Measurements from ENCODE around the gene ZNHIT2. TPM values are rescaled to one million over a fixed set of nuclear protein-coding genes. Genes with fewer than 3 reads are reported as not detected.

ZNHIT2 gene
- total RNA-seq, 1 donor, result 11.2 TPM

DNA sequence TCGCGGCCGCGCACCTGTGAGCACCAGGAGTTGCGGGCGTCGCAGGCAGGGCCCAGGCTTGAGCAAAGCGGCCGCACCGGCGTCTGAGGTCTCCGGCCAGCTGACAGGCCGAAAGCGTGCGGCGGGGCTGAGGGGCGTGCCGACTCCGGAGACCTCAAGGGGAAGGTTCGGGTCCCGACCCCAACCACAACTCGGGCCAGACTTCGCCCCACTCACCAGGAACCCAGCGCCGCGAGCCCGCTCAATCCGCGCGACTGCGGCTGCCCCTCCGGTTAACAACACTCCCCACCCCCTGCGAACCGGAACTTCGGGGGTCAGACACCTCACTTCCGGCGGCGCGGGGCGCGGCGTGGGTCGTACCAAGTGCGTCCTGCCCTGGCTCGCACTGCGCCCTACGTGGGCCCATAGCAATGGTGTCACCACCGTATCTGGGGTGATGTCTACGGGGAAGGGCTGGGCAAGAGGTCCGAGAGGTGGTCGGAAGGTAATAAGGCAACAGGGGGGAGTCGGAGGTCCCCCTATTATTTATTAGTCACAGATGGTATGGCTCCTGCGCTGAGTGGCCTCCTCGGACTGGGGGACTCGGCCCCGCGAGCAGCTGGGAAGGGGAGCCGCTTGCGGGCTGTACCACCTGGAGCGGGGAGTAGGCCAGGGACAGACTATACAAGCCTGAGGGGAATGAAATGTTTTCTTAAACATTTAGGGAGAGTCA lies 16.9 kb upstream of the ZNHIT2 start, which contains the start of gene SYVN1:
TSS of gene SYVN1 (minus strand) at position 280 of the 712 bp plus-strand sequence. CDS start 918 bp downstream, outside the sequence.
- peak; percentile 91 for DNase-seq (ENCODE audit: low read depth)
- TF ChIP-seq, protein P1, sequence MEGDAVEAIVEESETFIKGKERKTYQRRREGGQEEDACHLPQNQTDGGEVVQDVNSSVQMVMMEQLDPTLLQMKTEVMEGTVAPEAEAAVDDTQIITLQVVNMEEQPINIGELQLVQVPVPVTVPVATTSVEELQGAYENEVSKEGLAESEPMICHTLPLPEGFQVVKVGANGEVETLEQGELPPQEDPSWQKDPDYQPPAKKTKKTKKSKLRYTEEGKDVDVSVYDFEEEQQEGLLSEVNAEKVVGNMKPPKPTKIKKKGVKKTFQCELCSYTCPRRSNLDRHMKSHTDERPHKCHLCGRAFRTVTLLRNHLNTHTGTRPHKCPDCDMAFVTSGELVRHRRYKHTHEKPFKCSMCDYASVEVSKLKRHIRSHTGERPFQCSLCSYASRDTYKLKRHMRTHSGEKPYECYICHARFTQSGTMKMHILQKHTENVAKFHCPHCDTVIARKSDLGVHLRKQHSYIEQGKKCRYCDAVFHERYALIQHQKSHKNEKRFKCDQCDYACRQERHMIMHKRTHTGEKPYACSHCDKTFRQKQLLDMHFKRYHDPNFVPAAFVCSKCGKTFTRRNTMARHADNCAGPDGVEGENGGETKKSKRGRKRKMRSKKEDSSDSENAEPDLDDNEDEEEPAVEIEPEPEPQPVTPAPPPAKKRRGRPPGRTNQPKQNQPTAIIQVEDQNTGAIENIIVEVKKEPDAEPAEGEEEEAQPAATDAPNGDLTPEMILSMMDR (IDR thresholded peaks at IDR 0.05; ENCODE audit: insufficient read depth, low read depth, low read length), result no peak
- peak within 1 kb of the TSS; percentile 90 for H3K4me3 ChIP-seq (ENCODE audit: low read depth, low read length)

DNA sequence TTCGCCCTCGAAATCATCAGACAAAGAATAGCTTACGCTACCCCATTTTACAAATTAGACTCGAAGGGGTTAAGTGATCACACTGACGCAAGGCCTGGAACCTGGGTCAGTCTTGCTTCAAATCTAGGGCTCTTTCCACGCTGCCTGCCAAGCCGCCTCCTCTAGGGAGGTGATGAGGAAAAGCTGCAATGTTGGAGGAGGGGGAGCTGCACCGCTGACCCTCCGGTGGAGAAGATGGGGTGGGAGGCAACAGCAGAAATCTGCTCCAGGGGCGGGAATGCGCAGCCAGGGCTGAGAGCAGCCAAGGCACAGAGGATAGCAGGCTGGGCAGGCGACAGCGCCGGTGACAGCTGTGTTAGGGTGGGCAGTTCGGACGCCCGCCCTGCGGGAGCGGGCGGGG lies 16.2 kb upstream of the ZNHIT2 start:
- no peak for DNase-seq (ENCODE audit: low read depth)
- peak overlapping the region; percentile 90 for H3K4me3 ChIP-seq (ENCODE audit: low read depth, low read length)
- TF ChIP-seq, protein P1 (IDR thresholded peaks at IDR 0.05; ENCODE audit: insufficient read depth, low read depth, low read length), result no peak

DNA sequence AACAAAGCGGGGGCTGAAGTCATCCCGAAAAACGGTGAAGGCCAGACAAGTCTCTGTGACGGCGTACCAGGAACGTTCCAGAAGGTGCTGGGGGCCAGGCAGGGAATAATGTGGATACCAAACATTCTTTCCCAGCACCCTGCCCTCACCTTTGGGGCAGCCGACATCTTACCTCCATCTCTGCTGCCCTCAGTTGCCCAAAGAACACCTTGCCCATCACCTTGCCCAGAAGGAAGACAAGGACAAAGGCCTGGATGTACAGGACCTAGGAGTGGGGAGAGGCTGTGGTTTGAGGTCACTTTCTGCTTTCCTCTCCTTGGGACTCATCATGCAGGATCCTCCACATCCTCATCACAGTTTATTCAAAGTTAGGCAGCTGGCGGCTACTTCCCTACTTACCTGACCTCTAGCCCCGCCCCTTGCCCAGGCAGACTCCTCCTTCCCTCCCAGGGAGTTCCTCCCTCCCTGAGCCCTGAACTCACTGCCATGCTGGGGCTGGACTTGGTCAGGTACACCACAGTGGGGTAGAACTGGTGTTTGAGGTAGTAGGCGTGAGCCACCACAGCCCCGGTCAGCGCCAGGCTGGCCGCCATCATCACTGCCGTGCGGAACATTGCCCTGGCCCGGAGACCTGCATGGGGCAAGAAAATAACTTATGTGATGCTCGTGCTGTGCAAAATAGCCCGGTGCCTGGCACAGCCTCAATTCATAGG lies 15.6 kb upstream of the ZNHIT2 start:
- peak overlapping the region; percentile 90 for H3K4me3 ChIP-seq (ENCODE audit: low read depth, low read length)
- no peak for DNase-seq (ENCODE audit: low read depth)
- TF ChIP-seq, protein P1 (IDR thresholded peaks at IDR 0.05; ENCODE audit: insufficient read depth, low read depth, low read length), result no peak

DNA sequence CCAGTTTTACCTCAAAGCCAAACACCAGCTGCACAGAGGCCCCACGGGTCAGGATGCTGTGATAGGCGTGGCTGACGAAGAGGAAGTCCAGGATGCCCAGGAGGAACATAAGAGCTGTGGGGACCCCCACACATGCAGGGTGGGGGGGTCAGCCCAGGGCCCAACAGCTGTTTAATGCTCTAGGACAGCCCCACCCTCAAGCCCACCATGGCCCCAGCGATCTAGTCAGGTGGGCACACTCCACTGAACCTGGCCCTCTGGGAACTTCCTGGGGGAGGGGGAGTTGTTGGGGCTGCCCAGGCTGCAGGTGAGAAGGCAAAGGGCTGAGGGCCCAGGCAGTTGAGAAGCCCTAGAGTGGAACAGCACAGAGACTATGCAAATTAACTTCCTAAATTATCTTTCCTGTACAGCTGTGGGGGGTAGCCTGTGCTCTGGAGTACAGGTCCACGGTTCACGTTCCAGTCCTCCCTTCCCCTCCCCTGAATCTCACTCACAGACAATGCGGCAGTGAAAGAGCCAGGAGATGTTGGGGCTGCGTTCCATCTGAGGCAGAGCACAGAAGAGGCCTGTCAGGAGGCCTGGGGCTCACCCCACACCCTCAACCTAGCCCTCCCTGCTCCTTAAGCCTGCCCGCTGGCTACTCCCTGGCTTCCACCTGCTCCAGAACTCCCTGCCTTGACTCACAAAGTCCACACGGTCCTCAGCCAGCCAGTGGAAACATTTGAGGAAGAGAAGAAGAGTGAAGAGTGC lies 14.9 kb upstream of the ZNHIT2 start:
- no peak for DNase-seq (ENCODE audit: low read depth)
- no peak overlapping the region for H3K4me3 ChIP-seq (ENCODE audit: low read depth, low read length)
- TF ChIP-seq, protein P1 (IDR thresholded peaks at IDR 0.05; ENCODE audit: insufficient read depth, low read depth, low read length), result no peak

DNA sequence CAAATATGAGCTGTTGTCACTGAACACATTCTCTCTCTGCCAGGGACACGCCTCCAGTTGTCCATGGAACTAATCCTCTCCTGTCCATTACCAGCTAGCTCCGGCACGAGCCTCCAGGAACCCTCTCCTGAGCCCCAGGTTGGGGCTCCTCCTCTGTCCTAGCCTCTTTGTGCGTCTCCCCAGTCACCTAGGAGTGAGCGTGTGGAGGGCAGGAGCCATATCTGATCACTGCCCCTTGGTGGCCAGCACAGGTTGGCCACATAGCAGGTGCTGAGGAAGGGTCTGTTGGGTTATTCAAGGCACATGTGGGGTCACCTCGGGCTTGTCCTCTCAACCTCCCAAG lies 14.4 kb upstream of the ZNHIT2 start:
- no peak for DNase-seq (ENCODE audit: low read depth)
- no peak overlapping the region for H3K4me3 ChIP-seq (ENCODE audit: low read depth, low read length)
- TF ChIP-seq, protein P1 (IDR thresholded peaks at IDR 0.05; ENCODE audit: insufficient read depth, low read depth, low read length), result no peak

DNA sequence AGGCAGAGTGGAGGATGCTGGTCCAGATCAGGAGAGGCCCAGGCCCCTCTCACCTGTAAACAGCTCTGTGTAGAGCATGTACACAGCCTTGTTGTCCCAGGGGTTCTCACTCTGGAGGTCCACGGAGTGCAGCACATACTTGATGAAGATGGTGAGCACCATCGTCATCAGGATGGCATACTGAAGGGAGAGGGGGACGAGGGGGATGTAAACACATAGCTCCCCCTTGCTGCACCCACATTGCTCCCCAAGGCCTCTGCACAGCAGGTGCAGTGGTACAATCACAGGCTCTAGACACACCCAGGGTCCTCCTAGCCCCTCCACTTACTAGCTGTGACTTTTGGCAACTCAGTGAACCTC lies 13.9 kb upstream of the ZNHIT2 start:
- DNase-seq (ENCODE audit: low read depth), result no peak
- TF ChIP-seq, protein P1 (IDR thresholded peaks at IDR 0.05; ENCODE audit: insufficient read depth, low read depth, low read length), result no peak

More for the DNA sequence above, 13.9 kb upstream of the ZNHIT2 start:
- no peak overlapping the region for H3K4me3 ChIP-seq (ENCODE audit: low read depth, low read length)
